PFSK-1 (cell line): ENCODE measurements around the gene CCIN.

ENCODE experiments used
- POLR2AphosphoS5 ChIP-seq: IDR thresholded peaks from 2 replicates; pipeline ENCODE4 v1.6.1; 2012; ENCODE audit warnings: low read depth, mild to moderate bottlenecking, control low read depth, low read length, moderate library complexity
- REST ChIP-seq, 2 experiments: IDR thresholded peaks; 2 replicates each; pipeline versions ENCODE4 v1.6.1 to v1.8.0; 2011 to 2012; ENCODE audit warnings: low read depth in 2 of 2, low read length in 2 of 2, control low read depth in 1 of 2, inconsistent platforms in 1 of 2, mild to moderate bottlenecking in 1 of 2, moderate library complexity in 1 of 2; ENCODE audit not compliant: insufficient read depth in 1 of 2
- SIN3A ChIP-seq: IDR thresholded peaks from 2 replicates; pipeline ENCODE4 v1.6.1; 2012; ENCODE audit warnings: mild to moderate bottlenecking, low read length, moderate library complexity, borderline replicate concordance; ENCODE audit not compliant: insufficient read depth

DNA sequence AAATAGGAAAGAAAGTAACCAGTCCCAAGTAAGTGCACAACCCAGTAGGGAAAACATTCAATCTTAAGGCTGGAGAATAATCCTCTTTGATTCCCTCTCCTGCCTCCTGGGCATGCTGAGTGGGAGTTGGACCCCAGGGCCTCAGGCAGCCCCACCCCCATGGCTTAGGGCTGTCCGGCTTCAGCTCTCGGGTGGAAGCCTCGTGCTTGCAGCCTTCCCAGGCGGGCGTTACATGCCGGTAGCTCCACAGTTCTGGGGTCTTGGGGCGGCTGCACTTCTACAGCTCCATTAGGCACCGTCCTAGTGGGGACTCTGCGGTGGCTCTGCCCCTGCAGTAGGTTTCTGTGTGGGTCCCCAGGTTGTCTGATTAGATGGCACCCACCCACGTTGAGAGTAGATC lies 22.5 kb upstream of the CCIN start:
- TF ChIP-seq REST (IDR thresholded peaks at IDR 0.05; ENCODE audit: insufficient read depth in 1 of 2, low read depth in 2 of 2, low read length in 2 of 2) (no peak), POLR2AphosphoS5 (no peak), SIN3A (no peak)
